Gastroesophageal sphincter (tissue), 3 donors: ENCODE data around the gene HES3.

Experiments used
- CTCF ChIP-seq, 4 experiments: fragments of 200-600 bp in 2 of 4; fragments of 450-650 bp in 2 of 4; sonication (generic) in 1 of 4; IDR thresholded peaks; one replicate each; pipeline ENCODE4 v1.5.1; 2017 to 2019; ENCODE audit warnings: antibody characterized with exemption in 4 of 4, mild to moderate bottlenecking in 2 of 4, moderate library complexity in 2 of 4
- EP300 ChIP-seq: sonication (generic); formaldehyde crosslinking; IDR thresholded peaks from one replicate; pipeline ENCODE4 v1.6.1; 2017; ENCODE audit warnings: antibody characterized with exemption, mild to moderate bottlenecking
- POLR2A ChIP-seq, 2 donors: fragments of 450-650 bp; IDR thresholded peaks; one replicate each; pipeline ENCODE4 v1.6.1; 2017; ENCODE audit warnings: antibody characterized with exemption in 2 of 2, mild to moderate bottlenecking in 2 of 2, moderate library complexity in 1 of 2

- TF ChIP-seq CTCF (IDR thresholded peaks at IDR 0.05): no peak
- TF ChIP-seq EP300: no peak
- no peak for TF ChIP-seq POLR2A (IDR thresholded peaks at IDR 0.05)
Measured at GRCh38 chr1:6239213-6239752, 4.7 kb upstream of the HES3 start.
